ENCODE data around the gene ITGAV.

Gene ITGAV

GRCh38 chr2:186612555-186613440 is 22.9 kb downstream of the ITGAV start:
- DNase-seq (ENCODE audit: low spot score): peak; percentile 51

- no peak for DNase-seq (ENCODE audit: low spot score)
Observed at GRCh38 chr2:186614373-186614772, 24.5 kb downstream of the ITGAV start.

GRCh38 chr2:186617148-186617547 is 27.3 kb downstream of the ITGAV start:
- DNase-seq (ENCODE audit: low spot score): peak; percentile 47

GRCh38 chr2:186617771-186618170 is 27.9 kb downstream of the ITGAV start:
- DNase-seq (ENCODE audit: low spot score): peak; percentile 42

- DNase-seq (ENCODE audit: low spot score): no peak
Observed at GRCh38 chr2:186618696-186619095, 28.8 kb downstream of the ITGAV start.

GRCh38 chr2:186623084-186623483 is 33.2 kb downstream of the ITGAV start:
- no peak for DNase-seq (ENCODE audit: low spot score)

- no peak for DNase-seq (ENCODE audit: low spot score)
Observed at GRCh38 chr2:186624276-186624675, 34.4 kb downstream of the ITGAV start.

GRCh38 chr2:186629250-186629996 is 39.6 kb downstream of the ITGAV start:
- peak; percentile 66 for DNase-seq (ENCODE audit: low spot score)

- no peak for DNase-seq (ENCODE audit: low spot score)
Observed at GRCh38 chr2:186632417-186632816, 42.6 kb downstream of the ITGAV start.

- DNase-seq (ENCODE audit: low spot score): no peak
Observed at GRCh38 chr2:186634701-186635100, 44.8 kb downstream of the ITGAV start.

GRCh38 chr2:186636800-186637496 is 47.1 kb downstream of the ITGAV start:
- DNase-seq (ENCODE audit: low spot score): no peak

- no peak for DNase-seq (ENCODE audit: low spot score)
Observed at GRCh38 chr2:186637497-186637800, 47.6 kb downstream of the ITGAV start.

GRCh38 chr2:186639939-186640338 is 50.1 kb downstream of the ITGAV start:
- DNase-seq (ENCODE audit: low spot score): no peak

GRCh38 chr2:186641132-186641806 is 51.4 kb downstream of the ITGAV start:
- no peak for DNase-seq (ENCODE audit: low spot score)

- peak; percentile 72 for DNase-seq (ENCODE audit: low spot score)
Observed at GRCh38 chr2:186641807-186642321, 52.0 kb downstream of the ITGAV start.

- no peak for DNase-seq (ENCODE audit: low spot score)
Observed at GRCh38 chr2:186644791-186645190, 54.9 kb downstream of the ITGAV start.

- no peak for DNase-seq (ENCODE audit: low spot score)
Observed at GRCh38 chr2:186645999-186646398, 56.1 kb downstream of the ITGAV start.

- DNase-seq (ENCODE audit: low spot score): no peak
Observed at GRCh38 chr2:186648130-186648529, 58.3 kb downstream of the ITGAV start.

GRCh38 chr2:186653511-186653910 is 63.7 kb downstream of the ITGAV start:
- no peak for DNase-seq (ENCODE audit: low spot score)

- no peak for DNase-seq (ENCODE audit: low spot score)
Observed at GRCh38 chr2:186659383-186659782, 69.5 kb downstream of the ITGAV start.

GRCh38 chr2:186664385-186665043 is 74.7 kb downstream of the ITGAV start:
- DNase-seq (ENCODE audit: low spot score): no peak

Measured in globus pallidus (tissue), 1 donor.